ENCODE measurements around the gene NTF4.
"Not testable (repeated sequence)": the region's sequence is repeated elsewhere in the genome, so short reads cannot be mapped to it uniquely, and the experiment has no call there.

The NTF4 gene

GRCh38 chr19:49056902-49057596 lies 7.6 kb downstream of the NTF4 start:
- DNase-seq (ENCODE audit: low spot score), result not testable (repeated sequence)

- peak; percentile 82 for DNase-seq (ENCODE audit: low spot score)
Observed at GRCh38 chr19:49056101-49056901, 8.3 kb downstream of the NTF4 start.

- not testable (repeated sequence) for DNase-seq (ENCODE audit: low spot score)
Observed at GRCh38 chr19:49050376-49051033, 14.1 kb downstream of the NTF4 start.

GRCh38 chr19:49049834-49050233 lies 14.8 kb downstream of the NTF4 start:
- DNase-seq (ENCODE audit: low spot score), result not testable (repeated sequence)

GRCh38 chr19:49049011-49049410 lies 15.6 kb downstream of the NTF4 start, which contains the start of gene CGB8:
TSS of gene CGB8 (minus strand) at chr19:49049111. CDS start at chr19:49048739, 372 bp downstream.
- DNase-seq (ENCODE audit: low spot score), result not testable (repeated sequence)

GRCh38 chr19:49043548-49043947 lies 21.1 kb downstream of the NTF4 start, which contains the start of gene CGB5:
TSS of gene CGB5 (plus strand) at chr19:49043848. CDS start at chr19:49044210, 362 bp downstream.
- not testable (repeated sequence) for DNase-seq (ENCODE audit: low spot score)

GRCh38 chr19:49042666-49043065 lies 22.0 kb downstream of the NTF4 start:
- DNase-seq (ENCODE audit: low spot score), result not testable (repeated sequence)

- no peak for DNase-seq (ENCODE audit: low spot score)
Observed at GRCh38 chr19:49042177-49042576, 22.4 kb downstream of the NTF4 start.

GRCh38 chr19:49039736-49040135 lies 24.9 kb downstream of the NTF4 start:
- DNase-seq (ENCODE audit: low spot score), result not testable (repeated sequence)

- not testable (repeated sequence) for DNase-seq (ENCODE audit: low spot score)
Observed at GRCh38 chr19:49038557-49039276, 25.9 kb downstream of the NTF4 start.

- not testable (repeated sequence) for DNase-seq (ENCODE audit: low spot score)
Observed at GRCh38 chr19:49038111-49038510, 26.5 kb downstream of the NTF4 start.

- peak; percentile 22 for DNase-seq (ENCODE audit: low spot score)
Observed at GRCh38 chr19:49036815-49037214, 27.8 kb downstream of the NTF4 start, which contains the start of gene CGB1. TSS of gene CGB1 (minus strand) at chr19:49036895. CDS start at chr19:49036711, 184 bp downstream.

- DNase-seq (ENCODE audit: low spot score), result peak; percentile 38
Observed at GRCh38 chr19:49031642-49032301, 32.8 kb downstream of the NTF4 start, which contains the start of gene CGB2. TSS of gene CGB2 (plus strand) at chr19:49031890. CDS start at chr19:49032096, 206 bp downstream.

GRCh38 chr19:49030323-49030722 lies 34.3 kb downstream of the NTF4 start:
- not testable (repeated sequence) for DNase-seq (ENCODE audit: low spot score)

- DNase-seq (ENCODE audit: low spot score), result not testable (repeated sequence)
Observed at GRCh38 chr19:49029749-49030148, 34.9 kb downstream of the NTF4 start.

GRCh38 chr19:49028686-49029085 lies 35.9 kb downstream of the NTF4 start:
- not testable (repeated sequence) for DNase-seq (ENCODE audit: low spot score)

GRCh38 chr19:49025599-49025998 lies 39.0 kb downstream of the NTF4 start:
- not testable (repeated sequence) for DNase-seq (ENCODE audit: low spot score)

- DNase-seq (ENCODE audit: low spot score), result not testable (repeated sequence)
Observed at GRCh38 chr19:49025088-49025487, 39.5 kb downstream of the NTF4 start.

- not testable (repeated sequence) for DNase-seq (ENCODE audit: low spot score)
Observed at GRCh38 chr19:49024233-49024632, 40.4 kb downstream of the NTF4 start, which contains the start of gene CGB3. TSS of gene CGB3 (minus strand) at chr19:49024333. CDS start at chr19:49023971, 362 bp downstream.

- DNase-seq (ENCODE audit: low spot score), result no peak
Observed at GRCh38 chr19:49022116-49022515, 42.5 kb downstream of the NTF4 start.
